Endometrium (tissue), 2 donors: ENCODE data around the gene FAM222B.
"Not testable (repeated sequence)": the region's sequence is repeated elsewhere in the genome, so short reads cannot be mapped to it uniquely, and the experiment has no call there.

Source experiments
- FAIRE-seq: peaks from 2 replicates; lab custom pipeline; 2012; peaks lifted over from hg19 to GRCh38; lab: Jason Lieb, UNC
- donor health status: control.
- donor health status: control.

The FAM222B gene

DNA sequence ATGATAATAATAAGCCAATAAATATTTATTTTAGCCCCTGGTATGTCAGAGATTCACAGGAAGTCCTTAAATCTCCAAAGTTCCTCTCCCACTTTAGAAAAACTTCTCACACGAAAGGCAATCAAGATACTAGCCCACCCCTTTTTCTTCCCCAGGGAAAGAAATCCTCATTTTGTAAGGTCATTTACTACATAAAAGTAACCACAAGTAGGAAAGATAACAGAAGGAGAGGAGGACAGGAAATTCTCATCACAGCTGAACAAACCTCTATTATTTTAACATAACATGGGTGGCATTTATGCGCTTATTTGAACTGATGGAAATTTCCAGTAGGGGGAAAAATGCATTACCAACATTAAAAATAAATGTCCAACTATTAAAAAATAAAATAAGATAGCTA, 3.4 kb downstream of the FAM222B start:
- FAIRE-seq, result no peak

DNA sequence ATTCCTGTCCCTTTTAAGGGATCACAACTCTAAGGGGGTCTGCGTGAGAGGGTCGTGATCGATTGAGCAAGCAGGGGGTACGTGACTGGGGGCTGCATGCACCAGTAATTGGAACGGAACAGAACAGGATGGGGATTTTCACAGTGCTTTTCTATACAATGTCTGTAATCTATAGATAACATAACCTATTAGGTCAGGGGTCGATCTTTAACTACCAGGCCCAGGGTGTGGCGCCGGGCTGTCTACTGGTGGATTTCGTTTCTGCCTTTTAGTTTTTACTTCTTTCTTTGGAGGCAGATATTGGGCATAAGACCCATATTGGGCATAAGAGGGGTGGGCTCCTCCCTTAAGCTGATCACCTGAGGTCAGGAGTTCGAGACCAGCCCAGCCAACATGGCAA, 6.0 kb downstream of the FAM222B start:
- not testable (repeated sequence) for FAIRE-seq

DNA sequence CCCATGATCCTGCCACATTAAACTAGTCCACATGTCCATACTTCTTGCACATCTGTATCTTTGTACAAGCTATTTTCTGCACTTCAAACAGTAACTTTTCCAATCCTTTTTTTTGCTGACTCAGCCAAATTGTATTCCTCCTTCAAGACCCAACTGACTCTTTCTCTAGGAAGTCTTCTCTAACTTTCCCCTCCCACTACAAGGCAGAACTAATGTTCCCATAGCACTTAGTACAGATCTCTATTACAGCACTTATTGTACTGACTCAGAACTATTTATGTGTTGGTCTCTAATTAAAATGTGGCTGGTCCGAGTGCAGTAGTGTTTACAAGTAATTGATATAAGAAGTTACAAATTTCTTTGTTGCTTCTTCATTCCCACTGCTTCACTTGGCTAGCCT, 8.2 kb downstream of the FAM222B start:
- FAIRE-seq, result no peak

DNA sequence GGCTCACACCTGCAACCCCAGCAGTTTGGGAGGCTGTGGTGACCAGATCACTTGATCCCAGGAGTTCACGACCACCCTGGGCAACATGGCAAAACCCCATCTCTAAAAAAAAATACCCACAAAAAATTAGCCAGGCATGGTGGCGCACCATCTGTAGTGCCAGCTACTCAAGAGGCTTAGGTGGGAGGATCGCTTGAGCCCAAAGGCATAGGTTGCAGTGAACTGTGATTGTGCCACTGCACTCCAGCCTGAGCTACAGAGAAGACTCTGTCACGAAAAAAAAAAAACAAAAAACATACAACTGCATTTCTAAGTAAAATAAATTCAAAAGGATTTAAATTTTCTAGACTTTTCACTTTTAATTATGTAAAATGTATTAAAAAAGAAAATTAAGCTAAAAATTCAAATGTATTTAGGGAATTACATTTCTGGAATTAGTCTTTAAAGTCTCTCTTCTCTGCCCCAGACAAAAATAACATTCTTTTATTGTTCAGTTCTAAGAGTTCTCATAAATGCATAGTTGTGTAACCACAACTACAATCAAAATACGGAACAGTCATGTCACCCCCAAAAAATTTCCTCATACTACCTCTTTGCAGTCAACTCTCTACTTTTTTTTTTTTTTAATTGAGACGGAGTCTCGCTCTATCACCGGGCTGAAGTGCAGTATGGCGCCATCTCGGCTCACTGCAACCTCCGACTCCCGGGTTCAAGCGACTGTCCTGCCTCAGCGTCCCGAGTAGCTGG, 14.1 kb downstream of the FAM222B start:
- FAIRE-seq, result no peak

GRCh38 chr17:28827672-28828071, 14.9 kb downstream of the FAM222B start:
- FAIRE-seq, result no peak

GRCh38 chr17:28819582-28819981, 23.0 kb downstream of the FAM222B start:
- FAIRE-seq, result no peak

- no peak for FAIRE-seq
Measured at GRCh38 chr17:28818819-28819221, 23.8 kb downstream of the FAM222B start.

GRCh38 chr17:28816540-28816939, 26.1 kb downstream of the FAM222B start:
- no peak for FAIRE-seq

- FAIRE-seq, result no peak
Measured at GRCh38 chr17:28812748-28813377, 29.7 kb downstream of the FAM222B start.

- no peak for FAIRE-seq
Measured at GRCh38 chr17:28812091-28812747, 30.4 kb downstream of the FAM222B start.

DNA sequence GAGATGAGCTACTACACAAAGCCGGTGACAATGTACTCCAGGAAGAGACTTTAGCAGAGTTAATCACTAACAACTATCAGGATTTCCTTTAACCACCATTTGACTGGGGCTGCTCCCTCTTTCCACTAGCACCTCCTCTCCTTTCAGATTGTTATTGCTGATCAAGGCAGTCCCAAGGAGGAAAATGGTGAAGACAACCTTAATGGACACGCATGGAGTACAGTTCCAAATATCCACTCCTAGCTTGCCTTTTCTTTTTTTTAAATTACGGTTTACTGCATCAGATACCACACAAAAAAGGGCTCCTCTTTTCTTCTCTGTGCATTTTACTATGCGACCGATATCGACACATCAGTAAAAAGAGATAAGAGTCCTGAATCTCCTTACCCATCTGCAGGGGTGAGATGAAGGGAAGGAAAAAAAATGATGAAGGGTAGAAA, 30.9 kb downstream of the FAM222B start:
- no peak for FAIRE-seq

- no peak for FAIRE-seq
Measured at GRCh38 chr17:28810437-28810836, 32.2 kb downstream of the FAM222B start.

DNA sequence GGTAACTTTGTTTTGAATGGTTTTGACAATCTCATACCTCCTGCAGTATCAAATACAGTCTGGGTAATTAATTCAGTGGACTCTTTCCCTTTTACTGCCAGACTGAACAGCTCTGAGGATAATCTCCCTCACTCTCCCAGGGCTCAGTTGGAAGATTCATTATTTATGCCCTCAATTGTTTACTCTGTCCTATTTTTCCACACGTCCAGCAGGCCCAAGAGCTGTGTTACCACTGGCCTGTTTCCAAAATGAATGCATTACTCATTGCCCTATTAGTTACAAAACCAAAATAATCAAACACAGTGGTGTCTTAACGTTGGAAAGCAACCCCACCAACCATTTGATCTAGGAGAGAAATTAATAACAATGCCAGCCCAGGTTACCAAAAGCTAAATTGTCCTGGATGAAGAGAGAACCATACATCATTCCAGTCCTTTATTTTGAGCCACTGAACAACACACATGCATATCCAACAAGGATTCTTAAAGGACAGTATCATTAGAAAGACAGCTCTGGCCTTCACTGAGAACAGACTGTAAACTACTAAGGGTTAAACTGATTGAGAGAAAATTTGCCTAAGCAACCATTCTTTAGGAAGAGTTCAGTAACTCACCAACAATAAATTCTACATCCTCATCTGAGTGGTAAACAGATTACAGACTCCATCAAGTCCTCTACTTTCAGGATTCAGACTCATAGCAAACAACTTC, 34.5 kb downstream of the FAM222B start:
- no peak for FAIRE-seq

GRCh38 chr17:28796062-28796461, 46.5 kb downstream of the FAM222B start:
- FAIRE-seq, result no peak

- not testable (repeated sequence) for FAIRE-seq
Measured at GRCh38 chr17:28794846-28795441, 47.6 kb downstream of the FAM222B start.

- FAIRE-seq, result no peak
Measured at GRCh38 chr17:28792877-28793661, 49.5 kb downstream of the FAM222B start.

- no peak for FAIRE-seq
Measured at GRCh38 chr17:28788100-28788499, 54.5 kb downstream of the FAM222B start.

DNA sequence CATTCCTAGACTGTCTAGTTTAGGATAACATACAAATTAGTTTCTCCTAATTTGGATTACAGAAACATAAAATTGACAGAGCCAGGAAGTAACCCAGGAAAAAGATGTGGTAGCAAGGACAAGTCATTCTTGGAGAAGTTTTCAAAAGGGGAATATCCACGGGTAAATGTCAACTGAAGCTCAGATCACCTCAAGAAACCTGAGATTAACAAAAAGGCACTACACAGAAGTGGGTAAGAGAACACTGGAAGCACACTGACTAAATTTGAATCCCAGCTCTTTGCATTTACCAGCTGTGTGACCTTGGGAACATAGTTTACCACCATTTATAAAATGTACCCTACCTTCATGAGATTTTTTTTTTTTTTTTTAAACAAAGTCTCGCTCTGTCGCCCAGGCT, 59.4 kb downstream of the FAM222B start:
- FAIRE-seq, result no peak

- FAIRE-seq, result not testable (repeated sequence)
Measured at GRCh38 chr17:28779601-28780000, 63.0 kb downstream of the FAM222B start.

- no peak for FAIRE-seq
Measured at GRCh38 chr17:28777178-28777577, 65.4 kb downstream of the FAM222B start.

DNA sequence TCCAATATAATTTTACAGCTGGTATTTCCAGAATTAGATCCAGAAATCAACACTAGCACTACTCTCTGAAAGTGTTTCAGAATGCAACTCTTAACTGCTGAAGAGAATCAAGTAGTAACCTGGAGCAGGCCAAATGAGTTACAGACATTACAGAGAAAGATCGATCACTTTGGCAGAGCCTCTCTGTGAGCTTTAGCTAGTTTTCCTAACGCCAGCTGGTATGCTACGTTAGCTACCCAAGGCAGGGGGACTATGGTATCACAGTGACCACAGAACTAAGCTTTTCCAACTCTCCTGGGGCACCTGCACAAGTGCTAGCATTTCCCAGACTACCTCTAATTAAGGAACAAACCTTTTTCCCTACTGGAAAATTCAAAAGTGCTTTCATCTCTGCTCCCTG, 68.4 kb downstream of the FAM222B start:
- no peak for FAIRE-seq
